ENCODE data around the gene MUC5AC.

DNA sequence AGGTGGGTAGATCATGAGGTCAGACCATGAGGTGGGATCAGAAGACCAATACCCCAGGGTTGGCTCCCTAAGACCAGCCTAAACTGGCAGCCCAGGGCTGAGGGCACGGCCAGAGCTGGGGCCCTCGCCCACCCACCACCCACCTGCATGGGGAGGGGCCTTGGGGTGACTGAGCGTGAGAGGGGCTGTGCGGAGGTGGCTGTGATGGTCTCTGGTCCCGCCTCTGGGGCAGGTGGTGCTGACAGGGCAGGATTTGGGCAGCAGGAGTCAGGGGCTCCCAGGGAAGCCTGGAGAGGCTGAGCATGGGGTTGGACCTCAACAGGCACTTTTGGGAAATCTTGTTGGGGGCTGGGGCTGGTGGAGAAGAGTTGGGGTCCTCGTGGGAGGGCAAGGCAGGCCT lies 39.8 kb upstream of the MUC5AC start:
- TF ChIP-seq, protein P1, sequence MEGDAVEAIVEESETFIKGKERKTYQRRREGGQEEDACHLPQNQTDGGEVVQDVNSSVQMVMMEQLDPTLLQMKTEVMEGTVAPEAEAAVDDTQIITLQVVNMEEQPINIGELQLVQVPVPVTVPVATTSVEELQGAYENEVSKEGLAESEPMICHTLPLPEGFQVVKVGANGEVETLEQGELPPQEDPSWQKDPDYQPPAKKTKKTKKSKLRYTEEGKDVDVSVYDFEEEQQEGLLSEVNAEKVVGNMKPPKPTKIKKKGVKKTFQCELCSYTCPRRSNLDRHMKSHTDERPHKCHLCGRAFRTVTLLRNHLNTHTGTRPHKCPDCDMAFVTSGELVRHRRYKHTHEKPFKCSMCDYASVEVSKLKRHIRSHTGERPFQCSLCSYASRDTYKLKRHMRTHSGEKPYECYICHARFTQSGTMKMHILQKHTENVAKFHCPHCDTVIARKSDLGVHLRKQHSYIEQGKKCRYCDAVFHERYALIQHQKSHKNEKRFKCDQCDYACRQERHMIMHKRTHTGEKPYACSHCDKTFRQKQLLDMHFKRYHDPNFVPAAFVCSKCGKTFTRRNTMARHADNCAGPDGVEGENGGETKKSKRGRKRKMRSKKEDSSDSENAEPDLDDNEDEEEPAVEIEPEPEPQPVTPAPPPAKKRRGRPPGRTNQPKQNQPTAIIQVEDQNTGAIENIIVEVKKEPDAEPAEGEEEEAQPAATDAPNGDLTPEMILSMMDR (conservative IDR thresholded peaks at IDR 0.05; ENCODE audit: low read depth, low read length) = no peak
- TF ChIP-seq EZH2phosphoT487 (IDR thresholded peaks at IDR 0.05; ENCODE audit: borderline replicate concordance, low read length) = no peak
